Activated CD8-positive, alpha-beta T cell treated with anti-CD3 and anti-CD28 coated beads for 36 hours (primary cell): ENCODE measurements around the gene TOPBP1. TPM values are rescaled to one million over a fixed set of nuclear protein-coding genes. Genes with fewer than 3 reads are reported as not detected.

Experiments used
- ATAC-seq: fragments of 200-7000 bp; cut with Tn5 transposase; one replicate; pipeline ENCODE4 v1.10.0; 2021; ENCODE audit warnings: mild to moderate bottlenecking, moderate library complexity
- CTCF ChIA-PET: fragments of 350-600 bp; sonication (Branson Sonifier 250); formaldehyde crosslinking; loops from one replicate; lab custom pipeline; 2021; ENCODE audit warnings: antibody characterized with exemption; lab: Charles Lee
- POLR2A ChIA-PET: fragments of 350-600 bp; sonication (Branson Sonifier 250); formaldehyde crosslinking; loops from one replicate; lab custom pipeline; 2021; ENCODE audit warnings: antibody characterized with exemption; lab: Charles Lee
- DNase-seq: peaks from one replicate; pipeline ENCODE4 v3.0.0-alpha.2; 2020
- H3K27ac Mint-ChIP-seq: one replicate; pipeline ENCODE4 v1.8.0; 2021; ENCODE audit warnings: mild to moderate bottlenecking, mixed read lengths
- H3K27me3 Mint-ChIP-seq: one replicate; pipeline ENCODE4 v1.8.0; 2021; ENCODE audit warnings: mixed read lengths
- H3K36me3 Mint-ChIP-seq: one replicate; pipeline ENCODE4 v1.8.0; 2021; ENCODE audit warnings: low read depth, mixed read lengths
- H3K4me1 Mint-ChIP-seq: one replicate; pipeline ENCODE4 v1.8.0; 2021; ENCODE audit warnings: low read depth, mixed read lengths
- H3K4me3 Mint-ChIP-seq: one replicate; pipeline ENCODE4 v1.8.0; 2021; ENCODE audit warnings: mild to moderate bottlenecking, moderate library complexity, mixed read lengths
- H3K9me3 Mint-ChIP-seq: one replicate; pipeline ENCODE4 v1.8.0; 2021; ENCODE audit warnings: mixed read lengths
- intact Hi-C: fragments of 100-400 bp; cut with micrococcal nuclease; formaldehyde crosslinking; loops from one replicate; pipeline ENCODE4 v1.10.0; 2022
- total RNA-seq, 2 experiments: library from RNA; stranded (reverse); gene quantifications; one replicate each; pipeline ENCODE4 v1.2.3, GENCODE V29; 2021
- TF ChIP-seq, protein P1 (sequence below): fragments of 200-600 bp; IDR thresholded peaks from one replicate; pipeline ENCODE4 v1.8.0; 2022; ENCODE audit warnings: antibody characterized with exemption, mild to moderate bottlenecking

The TOPBP1 gene
- total RNA-seq, 2 experiments from 2014 or later: 80.1 to 83.5 TPM

DNA sequence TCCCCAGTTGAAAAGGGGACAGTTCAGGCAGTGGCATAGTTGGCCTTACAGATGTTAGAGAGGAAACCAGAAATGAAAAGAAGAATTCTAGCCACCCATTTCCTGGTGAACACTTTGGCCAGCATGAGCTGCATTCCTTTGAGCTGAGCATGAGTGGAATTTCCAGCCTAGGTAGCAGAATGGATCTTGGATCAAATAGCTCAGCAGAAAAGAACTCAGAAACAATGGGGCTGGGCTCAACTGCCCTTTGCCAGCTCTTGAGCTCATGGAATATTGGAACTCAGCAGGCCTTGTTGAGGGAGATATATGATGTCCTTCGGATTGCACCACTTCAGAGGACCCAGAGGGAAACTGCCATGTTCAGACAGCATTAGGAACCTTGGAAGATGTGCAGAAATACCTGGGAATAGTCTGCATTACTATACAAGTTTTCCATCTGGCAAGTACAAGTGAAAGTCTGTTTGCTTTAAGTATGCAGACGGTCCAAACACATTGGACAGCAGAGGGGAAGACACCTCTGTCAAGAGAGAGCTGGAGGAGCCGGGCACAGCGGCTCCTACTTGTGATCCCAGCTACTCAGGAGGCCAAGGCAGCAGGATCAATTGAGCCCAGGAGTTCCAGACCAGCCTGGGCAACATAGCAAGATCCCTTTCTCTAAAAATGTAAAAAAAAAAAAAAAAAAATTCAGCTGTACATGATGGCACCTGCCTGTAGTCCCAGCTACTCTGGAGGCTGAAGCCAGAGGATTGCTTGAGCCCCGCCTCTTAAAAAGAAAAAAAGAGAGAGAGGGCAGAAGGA, 91.4 kb downstream of the TOPBP1 start:
- ChIA-PET POLR2A (interaction anchor here (1.0 to 10.6 kb wide), 2 partner anchors 32 to 81 kb away, joined by 5 to 87 read pairs; no protein-coding TSS in a partner anchor), CTCF (interaction anchor here (1.1 to 2.8 kb wide), 3 partner anchors 32 to 86 kb away, joined by 3 to 16 read pairs (median 4); no protein-coding TSS in a partner anchor)
- Mint-ChIP-seq H3K27ac (no peak overlapping the region), H3K4me3 (no peak overlapping the region), H3K27me3 (no peaks in the 10 kb centered on the region), H3K4me1 (peaks cover 18% of the 10 kb centered on the region), H3K36me3 (peaks cover 10% of the 10 kb centered on the region), H3K9me3 (no peaks in the 10 kb centered on the region)
- DNase-seq (no peak), ATAC-seq (no peak)
- TF ChIP-seq, protein P1, sequence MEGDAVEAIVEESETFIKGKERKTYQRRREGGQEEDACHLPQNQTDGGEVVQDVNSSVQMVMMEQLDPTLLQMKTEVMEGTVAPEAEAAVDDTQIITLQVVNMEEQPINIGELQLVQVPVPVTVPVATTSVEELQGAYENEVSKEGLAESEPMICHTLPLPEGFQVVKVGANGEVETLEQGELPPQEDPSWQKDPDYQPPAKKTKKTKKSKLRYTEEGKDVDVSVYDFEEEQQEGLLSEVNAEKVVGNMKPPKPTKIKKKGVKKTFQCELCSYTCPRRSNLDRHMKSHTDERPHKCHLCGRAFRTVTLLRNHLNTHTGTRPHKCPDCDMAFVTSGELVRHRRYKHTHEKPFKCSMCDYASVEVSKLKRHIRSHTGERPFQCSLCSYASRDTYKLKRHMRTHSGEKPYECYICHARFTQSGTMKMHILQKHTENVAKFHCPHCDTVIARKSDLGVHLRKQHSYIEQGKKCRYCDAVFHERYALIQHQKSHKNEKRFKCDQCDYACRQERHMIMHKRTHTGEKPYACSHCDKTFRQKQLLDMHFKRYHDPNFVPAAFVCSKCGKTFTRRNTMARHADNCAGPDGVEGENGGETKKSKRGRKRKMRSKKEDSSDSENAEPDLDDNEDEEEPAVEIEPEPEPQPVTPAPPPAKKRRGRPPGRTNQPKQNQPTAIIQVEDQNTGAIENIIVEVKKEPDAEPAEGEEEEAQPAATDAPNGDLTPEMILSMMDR: no peak
- intact Hi-C loops: no loop called here

DNA sequence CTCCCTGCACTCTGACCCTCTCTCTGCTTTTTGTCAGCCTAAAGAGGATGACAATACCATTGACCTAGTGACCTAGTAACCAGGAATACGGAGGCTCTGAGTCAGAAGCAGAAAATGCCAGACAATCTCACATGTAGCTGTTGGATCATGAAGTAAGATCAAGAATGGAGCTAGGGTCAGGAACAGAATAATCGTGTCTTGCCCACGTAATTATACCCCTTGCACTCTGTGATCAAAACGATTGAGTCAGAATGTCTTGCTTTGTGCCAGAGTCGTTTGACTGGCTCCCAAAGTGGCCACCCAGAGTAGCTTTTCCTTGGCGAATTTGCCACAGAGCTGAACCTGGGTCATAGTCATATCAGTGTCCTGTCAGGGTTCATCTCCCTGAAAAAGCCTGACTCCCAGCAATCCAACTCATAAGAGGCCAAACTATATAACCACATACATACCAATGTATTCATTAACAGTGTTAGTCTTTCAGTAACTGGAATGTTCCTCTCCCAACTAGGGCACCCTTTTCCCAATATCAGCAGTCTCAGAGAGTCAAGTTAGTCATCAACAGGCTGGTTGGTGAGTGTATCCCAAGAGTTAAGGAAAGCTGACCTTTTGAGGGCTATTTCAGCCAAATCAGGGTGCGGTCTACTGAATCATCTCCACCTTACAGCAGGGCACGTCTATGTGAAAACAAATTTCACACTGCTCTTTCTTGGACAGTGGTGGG, 93.3 kb downstream of the TOPBP1 start:
- Mint-ChIP-seq H3K27ac (no peak overlapping the region), H3K36me3 (no peaks in the 10 kb centered on the region), H3K4me3 (no peak overlapping the region), H3K27me3 (no peaks in the 10 kb centered on the region), H3K4me1 (peaks cover 18% of the 10 kb centered on the region), H3K9me3 (no peaks in the 10 kb centered on the region)
- ChIA-PET CTCF (interaction anchor here (0.7 to 2.8 kb wide), 4 partner anchors 9 to 118 kb away, joined by 3 to 16 read pairs (median 3); no protein-coding TSS in a partner anchor), POLR2A (no interaction called here)
- intact Hi-C loops: no loop called here
- ATAC-seq (no peak), DNase-seq (no peak)
- TF ChIP-seq, protein P1: no peak

DNA sequence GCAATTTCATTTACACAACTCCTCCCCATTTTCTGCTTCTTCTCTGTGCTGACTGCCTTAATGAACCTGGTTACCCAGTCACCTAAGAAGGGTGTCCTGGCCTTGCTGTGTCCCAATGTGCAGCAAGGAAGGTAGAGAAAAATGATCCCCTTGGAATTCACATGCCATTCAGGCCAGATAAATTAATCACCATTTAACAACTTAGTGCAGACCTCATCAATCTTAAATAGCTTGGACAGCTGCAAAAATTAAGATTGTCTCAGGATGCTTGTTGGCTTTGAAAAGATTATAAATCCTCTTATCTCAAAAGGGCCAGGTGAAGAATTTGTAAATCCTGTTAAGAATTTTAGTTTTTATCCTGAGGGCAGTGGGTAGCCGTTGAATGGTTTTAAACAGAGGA, 97.9 kb downstream of the TOPBP1 start:
- no peak for DNase-seq
- no peak overlapping the region for H3K4me3 Mint-ChIP-seq
- CTCF ChIA-PET: interaction anchor here (1.5 to 3.1 kb wide), 2 partner anchors 8 to 75 kb away, joined by 6 to 13 read pairs; no protein-coding TSS in a partner anchor
- no peak overlapping the region for H3K27ac Mint-ChIP-seq
- H3K27me3 Mint-ChIP-seq: no peaks in the 10 kb centered on the region
- TF ChIP-seq, protein P1: no peak
- H3K9me3 Mint-ChIP-seq: no peaks in the 10 kb centered on the region
- no peaks in the 10 kb centered on the region for H3K36me3 Mint-ChIP-seq
- no peaks in the 10 kb centered on the region for H3K4me1 Mint-ChIP-seq
- ATAC-seq: no peak
- intact Hi-C loops: no loop called here
- POLR2A ChIA-PET: interaction anchor here (1.2 kb wide), 1 partner anchor 10 kb away, joined by 3 read pairs; the partner anchor contains the start of gene CDV3

DNA sequence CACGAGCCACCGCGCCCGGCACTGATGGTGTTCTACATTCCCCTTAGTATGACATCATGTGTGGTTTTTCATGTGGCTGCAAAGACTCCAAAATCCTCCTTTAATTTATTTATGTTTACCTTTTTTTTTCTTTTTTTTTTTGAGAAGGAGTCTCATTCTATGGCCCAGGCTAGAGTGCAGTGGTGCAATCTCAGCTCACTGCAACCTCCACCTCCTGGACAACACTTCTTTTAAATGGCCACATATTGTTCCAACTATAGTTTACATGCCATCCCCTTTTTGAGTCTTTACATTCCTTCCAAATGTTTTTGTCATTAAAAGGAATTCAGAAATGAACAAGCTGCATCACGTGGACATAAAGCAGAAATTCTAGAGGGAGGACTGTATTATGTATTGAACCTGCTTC, 98.6 kb downstream of the TOPBP1 start:
- Mint-ChIP-seq H3K4me1 (no peaks in the 10 kb centered on the region), H3K27me3 (no peaks in the 10 kb centered on the region), H3K9me3 (no peaks in the 10 kb centered on the region), H3K27ac (no peak overlapping the region), H3K36me3 (no peaks in the 10 kb centered on the region), H3K4me3 (no peak overlapping the region)
- CTCF ChIA-PET: interaction anchor here (0.9 to 3.1 kb wide), 4 partner anchors 9 to 75 kb away, joined by 3 to 13 read pairs (median 4); no protein-coding TSS in a partner anchor
- ATAC-seq (no peak), DNase-seq (no peak)
- TF ChIP-seq, protein P1: no peak
- POLR2A ChIA-PET: interaction anchor here (1.2 kb wide), 1 partner anchor 10 kb away, joined by 3 read pairs; the partner anchor contains the start of gene CDV3
- intact Hi-C loops: no loop called here
